GM19099 (cell line): ENCODE measurements around the gene FBXW8.

Experiments used
- POLR2A ChIP-seq: IDR thresholded peaks from 3 replicates; pipeline ENCODE4 v1.6.1; 2011; ENCODE audit warnings: low read depth; ENCODE audit not compliant: insufficient read length; ENCODE audit errors: extremely low read depth

FBXW8 gene

GRCh38 chr12:116910280-116910644, 488 bp upstream of the FBXW8 start:
- TF ChIP-seq POLR2A, result no peak

GRCh38 chr12:116915326-116915725, 4.6 kb downstream of the FBXW8 start:
- TF ChIP-seq POLR2A, result no peak

GRCh38 chr12:116916122-116916521, 5.4 kb downstream of the FBXW8 start:
- no peak for TF ChIP-seq POLR2A

- TF ChIP-seq POLR2A, result no peak
Observed at GRCh38 chr12:116916714-116917114, 6.0 kb downstream of the FBXW8 start.

- TF ChIP-seq POLR2A, result no peak
Observed at GRCh38 chr12:116918464-116918863, 7.7 kb downstream of the FBXW8 start.

- TF ChIP-seq POLR2A, result no peak
Observed at GRCh38 chr12:116919247-116919661, 8.5 kb downstream of the FBXW8 start.

- no peak for TF ChIP-seq POLR2A
Observed at GRCh38 chr12:116919706-116920485, 9.1 kb downstream of the FBXW8 start.

GRCh38 chr12:116920939-116921338, 10.2 kb downstream of the FBXW8 start:
- TF ChIP-seq POLR2A, result no peak

- TF ChIP-seq POLR2A, result no peak
Observed at GRCh38 chr12:116922194-116922897, 11.6 kb downstream of the FBXW8 start.

- TF ChIP-seq POLR2A, result no peak
Observed at GRCh38 chr12:116924558-116925453, 14.1 kb downstream of the FBXW8 start.

- TF ChIP-seq POLR2A, result no peak
Observed at GRCh38 chr12:116926283-116927243, 15.8 kb downstream of the FBXW8 start.

GRCh38 chr12:116927244-116927940, 16.6 kb downstream of the FBXW8 start:
- no peak for TF ChIP-seq POLR2A

GRCh38 chr12:116928504-116928903, 17.8 kb downstream of the FBXW8 start:
- TF ChIP-seq POLR2A, result no peak

GRCh38 chr12:116929885-116930284, 19.1 kb downstream of the FBXW8 start:
- TF ChIP-seq POLR2A, result no peak
